NCI-H2107 (cell line): Measurements from ENCODE around the gene P2RX2.

Experiments used
- DNase-seq: peaks from one replicate; lab custom pipeline; 2025; lab: John Stamatoyannopoulos, UW

The P2RX2 gene

GRCh38 chr12:132603240-132604150 lies 15.1 kb upstream of the P2RX2 start:
- DNase-seq: no peak

DNA sequence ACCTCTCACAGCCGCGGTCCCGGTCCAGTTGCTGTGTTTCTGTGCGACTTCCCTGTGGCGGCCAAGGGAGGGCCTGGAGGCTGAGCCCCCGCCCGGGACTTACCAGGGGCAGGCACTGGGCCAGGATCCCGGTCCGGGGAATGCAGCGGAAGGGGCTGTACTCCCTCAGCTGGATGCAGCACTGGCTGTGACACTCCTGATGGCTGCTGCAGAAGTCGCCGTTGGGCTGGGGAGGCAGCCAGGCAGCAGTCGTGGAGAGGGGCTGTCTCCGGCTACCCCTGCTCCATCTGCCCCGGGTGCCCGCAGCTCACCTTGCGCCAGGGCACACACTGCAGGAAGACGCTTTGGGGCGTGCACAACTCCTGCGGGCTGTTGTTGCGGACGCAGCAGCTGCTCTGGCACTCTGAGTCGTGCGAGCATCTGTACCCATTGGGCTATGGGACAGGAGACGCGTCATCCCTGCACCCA lies 14.4 kb upstream of the P2RX2 start:
- no peak for DNase-seq

DNA sequence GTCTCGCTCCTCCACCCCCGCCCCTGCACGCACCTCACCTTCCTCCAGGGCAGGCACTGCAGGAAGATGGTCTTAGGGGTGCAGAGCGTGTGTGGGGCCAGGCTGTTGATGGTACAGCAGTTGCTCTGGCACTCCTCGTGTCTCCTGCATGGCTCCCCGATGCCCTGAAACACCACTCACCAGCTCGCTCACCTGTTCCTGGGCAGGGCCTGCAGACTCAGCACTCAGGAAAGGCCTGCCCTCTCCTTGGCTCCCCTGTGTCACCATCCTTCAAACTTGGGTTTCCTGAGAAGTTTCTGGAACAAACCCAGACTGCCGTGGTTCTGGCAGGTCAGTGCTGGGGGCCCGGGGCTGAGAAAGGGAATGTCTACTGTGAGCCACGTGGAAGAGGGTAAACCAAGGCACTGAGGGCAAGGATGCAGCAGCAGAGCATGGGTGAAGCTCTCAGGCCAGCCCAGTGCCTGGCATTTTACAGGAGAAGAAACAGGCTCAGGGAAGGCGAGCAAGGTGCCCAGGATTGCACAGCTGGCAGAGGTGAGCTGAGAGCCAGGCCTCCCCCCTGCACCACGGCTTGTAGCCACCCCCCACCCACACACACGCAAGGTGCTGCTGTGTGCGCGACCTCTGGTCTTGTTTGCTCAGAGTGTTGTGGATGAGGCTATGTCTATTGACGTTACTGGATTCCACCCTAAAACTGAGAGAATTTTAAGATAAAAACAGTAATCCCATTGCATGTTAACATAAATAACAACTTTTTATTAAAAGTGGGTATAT lies 13.7 kb upstream of the P2RX2 start:
- DNase-seq: no peak

GRCh38 chr12:132605892-132606291 lies 12.7 kb upstream of the P2RX2 start:
- DNase-seq: no peak

- DNase-seq: no peak
Measured at GRCh38 chr12:132606466-132606865, 12.1 kb upstream of the P2RX2 start.

GRCh38 chr12:132606927-132607326 lies 11.6 kb upstream of the P2RX2 start:
- DNase-seq: no peak

GRCh38 chr12:132608231-132609171 lies 10.1 kb upstream of the P2RX2 start:
- DNase-seq: no peak

DNA sequence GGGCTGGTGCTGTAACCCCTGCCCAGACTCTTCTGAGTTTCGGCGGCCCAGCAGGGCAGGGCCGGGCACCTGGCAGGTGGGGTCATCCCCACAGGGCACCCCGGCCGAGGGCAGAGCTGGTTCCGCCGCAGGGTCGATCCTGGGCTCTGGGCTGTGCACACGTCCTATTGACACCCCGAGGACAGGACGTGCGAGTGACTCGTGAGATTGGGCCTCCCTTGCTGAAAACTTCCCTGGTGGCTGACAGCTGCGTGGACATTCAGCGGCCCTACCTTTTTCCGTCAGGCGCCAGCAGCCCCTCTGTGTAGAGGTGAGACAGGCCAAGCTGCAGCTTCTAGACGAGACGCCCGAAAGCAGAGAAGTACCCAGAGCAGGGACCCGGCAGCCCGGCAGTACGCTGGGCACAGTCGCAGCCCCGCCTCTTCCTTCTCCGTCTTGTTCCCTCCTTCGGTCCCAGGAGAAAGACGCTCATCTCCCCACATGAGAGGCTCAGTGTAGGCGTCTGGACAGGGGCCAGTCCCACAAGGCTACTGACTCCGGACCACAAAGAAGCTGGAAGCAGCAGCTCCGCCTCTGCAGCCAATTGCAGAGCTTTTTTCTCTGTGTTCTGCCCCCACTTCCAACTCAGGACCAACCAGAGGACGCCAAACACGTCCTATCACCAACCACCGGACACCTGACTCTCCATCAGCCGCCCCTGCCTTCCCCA lies 8.4 kb upstream of the P2RX2 start, which contains the start of gene LRCOL1:
Gene LRCOL1 (minus strand): TSS at position 532 of the 709 bp plus-strand sequence. CDS start 4,331 bp downstream, outside the sequence.
- DNase-seq: no peak

GRCh38 chr12:132610866-132611602 lies 7.5 kb upstream of the P2RX2 start:
- no peak for DNase-seq

GRCh38 chr12:132611620-132612019 lies 7.0 kb upstream of the P2RX2 start:
- no peak for DNase-seq

GRCh38 chr12:132614029-132614428 lies 4.5 kb upstream of the P2RX2 start:
- no peak for DNase-seq

GRCh38 chr12:132614861-132615578 lies 3.6 kb upstream of the P2RX2 start:
- DNase-seq: peak; percentile 44

- no peak for DNase-seq
Measured at GRCh38 chr12:132615579-132616038, 3.0 kb upstream of the P2RX2 start.

DNA sequence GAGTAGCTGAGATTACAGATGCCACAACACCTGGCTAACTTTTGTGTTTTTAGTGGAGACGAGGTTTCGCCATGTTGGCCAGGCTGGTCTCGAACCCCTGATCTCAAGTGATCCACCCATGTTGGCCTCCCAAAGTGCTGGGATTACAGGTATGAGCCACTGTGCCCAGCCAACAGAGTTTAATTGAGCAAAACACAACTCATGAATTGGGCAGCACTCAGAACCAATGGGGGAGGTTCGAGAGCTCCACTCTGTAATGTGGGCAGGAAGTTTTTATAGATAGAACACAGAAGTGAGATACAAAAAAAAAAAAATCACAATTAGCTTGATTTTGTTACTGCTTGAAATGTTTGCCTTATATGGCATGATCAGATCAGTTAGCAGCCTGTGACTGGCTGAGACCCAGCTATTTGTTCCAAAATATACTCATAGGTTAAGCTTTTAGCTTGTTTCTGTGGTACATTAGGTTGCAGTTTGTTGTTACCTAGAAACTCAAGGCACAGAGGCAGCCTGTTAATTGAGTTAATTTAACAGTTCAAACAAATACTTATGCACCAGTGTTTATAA lies 1.4 kb upstream of the P2RX2 start:
- DNase-seq: no peak

DNA sequence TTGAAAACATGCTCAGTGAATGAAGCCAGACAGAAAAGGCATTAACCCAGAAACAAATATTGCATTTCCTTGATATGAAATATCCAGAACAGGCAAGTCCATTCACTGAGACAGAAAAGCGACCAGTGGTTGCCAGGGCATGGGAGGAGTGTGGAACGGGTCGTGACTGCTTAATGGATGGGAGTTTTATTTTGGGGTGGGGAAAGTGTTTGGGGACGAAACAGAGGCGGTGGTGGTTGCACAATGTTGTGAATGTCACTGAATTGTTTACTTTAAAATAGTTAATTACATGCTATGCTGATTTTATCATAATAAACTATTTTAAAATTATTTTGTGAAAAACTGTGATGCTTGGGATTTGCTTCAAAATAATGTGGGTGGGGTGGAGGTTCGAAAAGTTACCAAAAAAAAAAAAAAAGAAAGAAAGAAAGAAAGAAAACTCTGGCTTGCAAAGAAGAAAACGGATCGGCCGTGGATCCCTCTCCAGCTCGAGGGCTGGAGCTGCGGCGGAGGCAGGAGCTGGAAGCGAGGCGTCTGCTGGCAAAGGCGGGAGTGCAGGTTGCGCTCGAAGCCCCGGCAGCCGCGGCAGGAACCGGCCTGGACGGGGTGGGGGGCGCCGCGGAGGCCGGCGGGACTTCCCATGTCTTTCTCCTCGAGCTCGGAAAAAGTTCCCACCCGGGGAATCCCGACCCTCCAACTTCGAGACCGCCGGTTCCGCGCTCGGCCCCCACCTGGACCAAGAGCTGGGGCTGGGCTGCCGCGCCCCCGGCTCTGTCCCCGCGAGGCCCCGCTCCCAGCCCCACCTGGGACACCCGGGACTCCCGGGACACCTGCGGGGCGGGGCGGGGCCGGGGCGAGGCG lies 524 bp upstream of the P2RX2 start:
- DNase-seq: no peak

DNA sequence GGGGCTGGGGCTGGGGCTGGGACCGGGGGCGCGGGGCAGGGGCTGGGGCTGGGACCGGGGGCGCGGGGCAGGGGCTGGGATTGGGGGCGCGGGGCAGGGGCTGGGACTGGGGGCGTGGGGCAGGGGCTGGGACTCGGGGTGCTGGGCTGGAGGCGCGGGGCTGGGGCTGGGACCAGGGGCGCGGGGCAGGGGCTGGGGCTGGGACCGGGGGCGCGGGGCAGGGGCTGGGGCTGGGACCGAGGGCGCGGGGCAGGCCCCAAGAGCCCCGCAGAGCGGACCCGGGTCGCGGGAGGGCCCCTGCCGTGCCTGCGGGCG lies 452 bp downstream of the P2RX2 start:
- no peak for DNase-seq

DNA sequence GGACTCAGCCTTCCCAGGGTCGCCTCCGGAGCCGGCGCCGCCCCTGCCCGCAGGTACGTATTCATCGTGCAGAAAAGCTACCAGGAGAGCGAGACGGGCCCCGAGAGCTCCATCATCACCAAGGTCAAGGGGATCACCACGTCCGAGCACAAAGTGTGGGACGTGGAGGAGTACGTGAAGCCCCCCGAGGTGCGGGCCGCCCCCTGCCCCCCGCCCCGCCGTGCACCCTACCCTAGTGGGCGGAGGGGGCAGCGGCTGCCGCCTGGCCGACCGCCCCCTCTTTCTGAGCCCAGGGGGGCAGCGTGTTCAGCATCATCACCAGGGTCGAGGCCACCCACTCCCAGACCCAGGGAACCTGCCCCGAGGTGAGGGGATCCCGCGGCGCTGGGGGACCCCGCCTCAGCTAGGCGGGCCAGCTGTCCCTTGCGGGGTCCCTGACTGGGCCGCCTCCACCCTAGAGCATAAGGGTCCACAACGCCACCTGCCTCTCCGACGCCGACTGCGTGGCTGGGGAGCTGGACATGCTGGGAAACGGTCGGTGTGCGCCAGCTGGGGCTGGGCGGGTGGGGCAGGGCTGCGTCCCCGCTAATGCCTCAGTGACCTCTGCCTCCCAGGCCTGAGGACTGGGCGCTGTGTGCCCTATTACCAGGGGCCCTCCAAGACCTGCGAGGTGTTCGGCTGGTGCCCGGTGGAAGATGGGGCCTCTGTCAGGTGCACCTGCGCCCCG lies 973 bp downstream of the P2RX2 start:
- DNase-seq: no peak
